HG03378 (cell line): ENCODE measurements around the gene RILPL2.
"Not testable (repeated sequence)": the region's sequence is repeated elsewhere in the genome, so short reads cannot be mapped to it uniquely, and the experiment has no call there.

Source experiments
- ATAC-seq: cut with Tn5 transposase; IDR thresholded peaks from one replicate; pipeline ENCODE4 v1.9.1; 2021; ENCODE audit warnings: mild to moderate bottlenecking, moderate library complexity; ENCODE audit not compliant: unreplicated experiment

The RILPL2 gene

GRCh38 chr12:123407269-123407668, 29.2 kb downstream of the RILPL2 start:
- ATAC-seq: not testable (repeated sequence)

- no peak for ATAC-seq
These were observed 31.9 kb downstream of the RILPL2 start for GRCh38 chr12:123404581-123404980.

- ATAC-seq: no peak
These were observed 34.5 kb downstream of the RILPL2 start for GRCh38 chr12:123401753-123402683.

- no peak for ATAC-seq
These were observed 37.2 kb downstream of the RILPL2 start for GRCh38 chr12:123399255-123399617.

GRCh38 chr12:123398550-123399254, 37.8 kb downstream of the RILPL2 start:
- ATAC-seq: no peak

GRCh38 chr12:123398177-123398549, 38.3 kb downstream of the RILPL2 start:
- ATAC-seq: no peak

- no peak for ATAC-seq
These were observed 39.1 kb downstream of the RILPL2 start for GRCh38 chr12:123397400-123397799.

GRCh38 chr12:123396954-123397353, 39.5 kb downstream of the RILPL2 start:
- no peak for ATAC-seq

- no peak for ATAC-seq
These were observed 39.9 kb downstream of the RILPL2 start for GRCh38 chr12:123396543-123396942.

- ATAC-seq: no peak
These were observed 41.2 kb downstream of the RILPL2 start for GRCh38 chr12:123395236-123395635.

GRCh38 chr12:123393747-123394146, 42.7 kb downstream of the RILPL2 start:
- no peak for ATAC-seq

GRCh38 chr12:123391546-123392343, 44.7 kb downstream of the RILPL2 start:
- ATAC-seq: no peak

- ATAC-seq: no peak
These were observed 45.7 kb downstream of the RILPL2 start for GRCh38 chr12:123390498-123391426.

GRCh38 chr12:123389560-123390351, 46.7 kb downstream of the RILPL2 start:
- ATAC-seq: no peak

GRCh38 chr12:123388951-123389559, 47.4 kb downstream of the RILPL2 start:
- ATAC-seq: no peak

GRCh38 chr12:123388177-123388950, 48.1 kb downstream of the RILPL2 start:
- peak; percentile 34 for ATAC-seq

GRCh38 chr12:123387508-123388176, 48.8 kb downstream of the RILPL2 start:
- no peak for ATAC-seq

- not testable (repeated sequence) for ATAC-seq
These were observed 50.9 kb downstream of the RILPL2 start for GRCh38 chr12:123385536-123385935.
